Nephron (organoid): Measurements from ENCODE around the gene CTNND2.

ENCODE experiments used
- H3K27ac Mint-ChIP-seq, 3 experiments: 2 replicates each; pipeline ENCODE4 v1.8.0; 2020; ENCODE audit warnings: mixed read lengths in 3 of 3, mild to moderate bottlenecking in 2 of 3, moderate library complexity in 1 of 3
- H3K27me3 Mint-ChIP-seq: 2 replicates; pipeline ENCODE4 v1.8.0; 2021; ENCODE audit warnings: low read depth, mild to moderate bottlenecking, moderate library complexity, mixed read lengths
- H3K36me3 Mint-ChIP-seq: 2 replicates; pipeline ENCODE4 v1.8.0; 2020; ENCODE audit warnings: low read depth, mixed read lengths
- H3K4me1 Mint-ChIP-seq: 2 replicates; pipeline ENCODE4 v1.8.0; 2020; ENCODE audit warnings: mixed read lengths
- H3K4me3 Mint-ChIP-seq, 3 experiments: 2 replicates each; pipeline ENCODE4 v1.8.0; 2020; ENCODE audit warnings: mild to moderate bottlenecking in 3 of 3, mixed read lengths in 3 of 3, moderate library complexity in 2 of 3
- H3K9me3 Mint-ChIP-seq: 2 replicates; pipeline ENCODE4 v1.8.0; 2020; ENCODE audit warnings: mixed read lengths
- CTCF ChIP-seq, 3 experiments: fragments of 200-600 bp; sonication (generic); IDR thresholded peaks; one replicate each; pipeline ENCODE4 v1.5.0; 2021; ENCODE audit warnings: antibody characterized with exemption in 3 of 3; ENCODE audit not compliant: unreplicated experiment in 3 of 3

The CTNND2 gene

GRCh38 chr5:10982626-10983025 lies 921.6 kb downstream of the CTNND2 start:
- TF ChIP-seq CTCF (IDR thresholded peaks at IDR 0.05; ENCODE audit: unreplicated experiment in 3 of 3), result no peak
- H3K27me3 Mint-ChIP-seq, result peaks cover 12% of the 10 kb centered on the region

GRCh38 chr5:10981932-10982331 lies 922.3 kb downstream of the CTNND2 start:
- no peak overlapping the region for H3K27ac Mint-ChIP-seq
- peaks cover 28% of the 10 kb centered on the region for H3K4me1 Mint-ChIP-seq
- H3K36me3 Mint-ChIP-seq, result no peaks in the 10 kb centered on the region
- H3K4me3 Mint-ChIP-seq, result no peak overlapping the region
- peaks cover 8% of the 10 kb centered on the region for H3K27me3 Mint-ChIP-seq
- TF ChIP-seq CTCF (IDR thresholded peaks at IDR 0.05; ENCODE audit: unreplicated experiment in 3 of 3), result no peak
- no peaks in the 10 kb centered on the region for H3K9me3 Mint-ChIP-seq

More at GRCh38 chr5:10982626-10983025, 921.6 kb downstream of the CTNND2 start:
- Mint-ChIP-seq H3K9me3 (no peaks in the 10 kb centered on the region), H3K4me1 (peaks cover 33% of the 10 kb centered on the region), H3K36me3 (no peaks in the 10 kb centered on the region), H3K27ac (no peak overlapping the region), H3K4me3 (no peak overlapping the region)

- no peaks in the 10 kb centered on the region for H3K9me3 Mint-ChIP-seq
- H3K27ac Mint-ChIP-seq, result no peak overlapping the region
- no peak overlapping the region for H3K4me3 Mint-ChIP-seq
- no peak for TF ChIP-seq CTCF (IDR thresholded peaks at IDR 0.05; ENCODE audit: unreplicated experiment in 3 of 3)
- H3K4me1 Mint-ChIP-seq, result no peaks in the 10 kb centered on the region
- H3K36me3 Mint-ChIP-seq, result no peaks in the 10 kb centered on the region
- no peaks in the 10 kb centered on the region for H3K27me3 Mint-ChIP-seq
Measured at GRCh38 chr5:10977011-10977410, 927.2 kb downstream of the CTNND2 start.

- Mint-ChIP-seq H3K9me3 (no peaks in the 10 kb centered on the region), H3K27me3 (no peaks in the 10 kb centered on the region), H3K4me1 (no peaks in the 10 kb centered on the region), H3K27ac (no peak overlapping the region), H3K4me3 (no peak overlapping the region), H3K36me3 (no peaks in the 10 kb centered on the region)
- TF ChIP-seq CTCF (IDR thresholded peaks at IDR 0.05; ENCODE audit: unreplicated experiment in 3 of 3), result no peak
Measured at GRCh38 chr5:10975945-10976344, 928.3 kb downstream of the CTNND2 start.

- no peak overlapping the region for H3K4me3 Mint-ChIP-seq
- no peaks in the 10 kb centered on the region for H3K9me3 Mint-ChIP-seq
- TF ChIP-seq CTCF (IDR thresholded peaks at IDR 0.05; ENCODE audit: unreplicated experiment in 3 of 3), result no peak
- H3K4me1 Mint-ChIP-seq, result no peaks in the 10 kb centered on the region
- no peaks in the 10 kb centered on the region for H3K36me3 Mint-ChIP-seq
- no peak overlapping the region for H3K27ac Mint-ChIP-seq
- H3K27me3 Mint-ChIP-seq, result no peaks in the 10 kb centered on the region
Measured at GRCh38 chr5:10974850-10975249, 929.4 kb downstream of the CTNND2 start.

- no peak for TF ChIP-seq CTCF (IDR thresholded peaks at IDR 0.05; ENCODE audit: unreplicated experiment in 3 of 3)
- Mint-ChIP-seq H3K36me3 (no peaks in the 10 kb centered on the region), H3K4me1 (no peaks in the 10 kb centered on the region), H3K9me3 (no peaks in the 10 kb centered on the region), H3K4me3 (no peak overlapping the region), H3K27me3 (no peaks in the 10 kb centered on the region), H3K27ac (no peak overlapping the region)
Measured at GRCh38 chr5:10973316-10973715, 930.9 kb downstream of the CTNND2 start.
